Central memory CD4-positive, alpha-beta T cell (primary cell): ENCODE results near the gene ARHGEF40.
"Not testable (repeated sequence)": the region's sequence is repeated elsewhere in the genome, so short reads cannot be mapped to it uniquely, and the experiment has no call there.

Experiments
- DNase-seq: peaks from one replicate; pipeline ENCODE4 v3.0.0; 2022

ARHGEF40 gene

GRCh38 chr14:21040370-21040925 lies 29.7 kb upstream of the ARHGEF40 start:
- DNase-seq: no peak

GRCh38 chr14:21040941-21041340 lies 29.2 kb upstream of the ARHGEF40 start:
- DNase-seq: not testable (repeated sequence)

- no peak for DNase-seq
Measured at GRCh38 chr14:21041676-21042433, 28.2 kb upstream of the ARHGEF40 start, which contains the start of gene RNASE7. Gene RNASE7 (plus strand): TSS chr14:21042362. CDS start chr14:21042993, 631 bp downstream.

GRCh38 chr14:21042918-21043317 lies 27.2 kb upstream of the ARHGEF40 start:
- no peak for DNase-seq

- DNase-seq: no peak
Measured at GRCh38 chr14:21043387-21043973, 26.6 kb upstream of the ARHGEF40 start.

- peak; percentile 16 for DNase-seq
Measured at GRCh38 chr14:21043974-21044618, 26.0 kb upstream of the ARHGEF40 start.

- no peak for DNase-seq
Measured at GRCh38 chr14:21047378-21047781, 22.7 kb upstream of the ARHGEF40 start.

- no peak for DNase-seq
Measured at GRCh38 chr14:21048638-21049037, 21.5 kb upstream of the ARHGEF40 start.

- DNase-seq: no peak
Measured at GRCh38 chr14:21049271-21049673, 20.8 kb upstream of the ARHGEF40 start.

GRCh38 chr14:21050597-21050996 lies 19.5 kb upstream of the ARHGEF40 start:
- DNase-seq: no peak

- no peak for DNase-seq
Measured at GRCh38 chr14:21053184-21054122, 16.7 kb upstream of the ARHGEF40 start.

GRCh38 chr14:21054123-21054767 lies 15.9 kb upstream of the ARHGEF40 start:
- DNase-seq: no peak

- DNase-seq: no peak
Measured at GRCh38 chr14:21054768-21055145, 15.3 kb upstream of the ARHGEF40 start.

- no peak for DNase-seq
Measured at GRCh38 chr14:21055432-21056117, 14.5 kb upstream of the ARHGEF40 start.

- no peak for DNase-seq
Measured at GRCh38 chr14:21056520-21057163, 13.5 kb upstream of the ARHGEF40 start.

GRCh38 chr14:21057803-21058675 lies 12.1 kb upstream of the ARHGEF40 start, which contains the start of gene RNASE8:
Gene RNASE8 (plus strand): TSS chr14:21057822. CDS start chr14:21057893, 71 bp downstream.
- DNase-seq: no peak

- DNase-seq: no peak
Measured at GRCh38 chr14:21058903-21059302, 11.2 kb upstream of the ARHGEF40 start.

- no peak for DNase-seq
Measured at GRCh38 chr14:21059842-21060613, 10.1 kb upstream of the ARHGEF40 start.
